ENCODE data around the gene PPP1R3E.
A peak's percentile ranks its signal among the peaks of the same experiment; 100 is the strongest.

PPP1R3E gene

DNA sequence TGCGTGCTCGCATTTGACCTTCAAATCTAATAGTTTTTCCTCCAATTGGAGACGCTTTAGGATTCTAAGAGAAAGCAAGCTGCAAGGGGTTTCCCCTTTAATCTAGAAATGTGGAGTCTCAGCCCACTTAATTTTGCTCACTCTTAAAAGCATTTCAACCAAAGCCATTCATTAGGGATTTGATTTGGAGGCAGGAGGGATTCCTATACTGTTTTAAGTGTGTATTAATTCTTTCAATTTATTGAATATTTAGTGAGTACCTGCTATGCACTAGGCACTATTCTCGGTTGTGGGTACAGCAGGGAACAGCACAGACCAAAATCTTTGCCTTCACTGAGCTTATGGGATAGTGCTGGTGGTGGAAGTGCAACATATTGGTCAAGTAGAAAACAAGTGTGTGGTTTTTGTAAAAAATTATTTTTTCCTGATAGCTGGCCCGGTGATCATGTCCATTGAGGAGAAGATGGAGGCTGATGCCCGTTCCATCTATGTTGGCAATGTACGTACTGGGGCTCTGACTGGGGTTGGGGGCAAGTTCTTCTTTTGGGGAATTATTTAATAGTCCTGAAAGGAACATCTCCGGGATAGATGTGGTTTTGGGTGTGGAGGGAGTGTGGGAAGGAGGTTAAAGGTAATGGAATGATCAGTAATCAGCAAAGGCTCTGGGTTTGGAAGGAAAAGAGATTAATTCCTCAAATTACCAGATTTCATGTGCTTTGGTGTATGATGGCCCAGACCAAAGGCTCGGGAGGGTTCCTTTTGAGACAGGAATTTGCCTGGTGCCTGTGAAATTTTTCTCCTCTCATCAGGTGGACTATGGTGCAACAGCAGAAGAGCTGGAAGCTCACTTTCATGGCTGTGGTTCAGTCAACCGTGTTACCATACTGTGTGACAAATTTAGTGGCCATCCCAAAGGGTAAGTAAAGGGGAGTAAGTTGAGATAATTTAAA, 20.2 kb upstream of the PPP1R3E start:
- DNase-seq: no peak

DNA sequence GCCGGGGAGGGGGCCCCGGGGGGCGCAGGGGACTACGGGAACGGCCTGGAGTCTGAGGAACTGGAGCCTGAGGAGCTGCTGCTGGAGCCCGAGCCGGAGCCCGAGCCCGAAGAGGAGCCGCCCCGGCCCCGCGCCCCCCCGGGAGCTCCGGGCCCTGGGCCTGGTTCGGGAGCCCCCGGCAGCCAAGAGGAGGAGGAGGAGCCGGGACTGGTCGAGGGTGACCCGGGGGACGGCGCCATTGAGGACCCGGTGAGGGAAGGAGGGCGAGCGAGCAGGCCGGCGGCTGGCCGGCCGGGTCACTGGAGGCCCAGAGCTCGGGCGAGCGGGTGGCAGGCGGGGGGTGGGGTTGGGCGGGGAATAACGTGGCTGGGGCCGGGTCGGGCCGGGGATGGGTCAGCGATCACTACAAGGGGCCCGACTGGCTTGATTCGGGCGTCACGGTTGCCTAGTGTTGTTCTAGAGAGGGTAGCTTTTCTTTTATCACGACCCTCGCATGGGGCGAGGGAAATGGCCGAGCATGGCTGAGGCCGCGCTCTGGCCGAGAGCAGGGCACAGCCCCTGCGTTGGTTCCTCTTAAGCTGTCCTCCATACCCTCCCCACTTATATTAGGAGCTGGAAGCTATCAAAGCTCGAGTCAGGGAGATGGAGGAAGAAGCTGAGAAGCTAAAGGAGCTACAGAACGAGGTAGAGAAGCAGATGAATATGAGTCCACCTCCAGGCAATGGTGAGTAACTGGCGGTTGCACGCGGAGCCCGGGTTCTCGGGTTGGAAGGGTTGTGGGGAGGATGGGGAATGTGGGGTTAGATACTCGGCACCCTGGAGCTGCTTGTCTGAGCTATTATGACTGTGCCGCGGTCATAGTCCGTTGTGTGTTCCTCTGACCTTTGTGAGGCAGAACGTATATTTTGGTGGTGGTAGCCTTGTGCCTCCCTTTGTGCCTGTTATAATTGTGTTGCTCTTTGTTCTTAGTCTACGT, 19.2 kb upstream of the PPP1R3E start:
- DNase-seq: peak; percentile 36

GRCh38 chr14:23320584-23321571, 18.2 kb upstream of the PPP1R3E start, which contains the start of gene PABPN1:
PABPN1 (plus strand) TSS chr14:23321457; CDS start chr14:23321470, 13 bp downstream.
- peak; percentile 100 for DNase-seq

DNA sequence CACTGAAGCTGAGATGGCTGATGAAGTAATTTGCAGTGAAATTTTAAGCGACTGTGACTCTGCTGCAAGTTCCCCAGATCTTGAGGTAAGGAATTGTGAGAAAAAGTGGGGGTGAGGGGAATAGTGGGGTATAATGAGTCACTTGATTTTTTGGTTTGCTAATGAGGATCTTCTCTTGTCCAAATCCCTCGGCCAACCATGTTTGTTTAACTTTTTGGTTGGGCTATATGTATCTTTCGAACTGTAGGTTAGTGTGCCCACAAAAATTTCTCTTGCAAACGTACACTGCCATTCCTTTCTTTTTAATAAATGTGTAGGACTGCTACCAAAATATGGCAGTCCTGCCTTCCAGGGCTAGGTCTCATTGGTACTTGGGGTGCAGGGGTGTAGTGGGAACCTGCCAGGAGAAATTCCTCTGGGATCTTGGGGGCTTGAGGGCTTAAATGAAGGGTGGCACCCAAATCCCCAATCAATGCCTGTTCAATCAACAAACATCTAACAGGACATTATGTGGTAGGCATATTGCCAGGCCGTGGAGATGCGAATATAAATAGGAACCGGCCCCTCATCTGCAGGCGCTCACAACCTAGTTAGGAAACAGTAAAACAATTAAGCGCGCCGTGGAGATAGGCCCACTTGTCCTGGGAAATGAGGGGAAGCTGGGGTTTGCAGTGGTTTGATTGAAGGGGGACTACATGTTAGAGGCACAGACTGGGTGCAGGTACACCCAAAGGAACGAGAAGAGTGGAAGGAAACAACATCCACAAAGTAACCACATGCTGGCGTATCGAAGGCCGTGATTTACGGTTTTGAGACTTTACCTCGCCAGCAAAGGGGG, 17.3 kb upstream of the PPP1R3E start:
- DNase-seq: no peak

DNA sequence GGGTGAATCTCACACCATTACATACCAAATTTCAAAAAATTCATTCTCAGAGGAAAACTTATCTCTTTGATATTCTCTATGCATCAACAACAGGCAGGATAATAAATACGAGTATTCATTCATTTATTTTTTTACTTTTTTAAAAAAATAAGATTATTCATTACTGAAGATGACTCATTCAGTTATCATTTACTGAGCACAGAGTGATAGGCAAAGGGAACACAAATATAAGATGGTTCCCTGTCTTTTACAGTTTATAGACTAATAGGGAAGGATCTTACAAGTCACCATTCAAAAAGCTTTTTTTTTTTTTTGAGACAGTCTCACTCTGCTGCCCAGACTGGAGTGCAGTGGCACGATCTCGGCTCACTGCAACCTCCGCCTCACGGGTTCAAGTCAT, 13.6 kb upstream of the PPP1R3E start:
- DNase-seq: no peak

DNA sequence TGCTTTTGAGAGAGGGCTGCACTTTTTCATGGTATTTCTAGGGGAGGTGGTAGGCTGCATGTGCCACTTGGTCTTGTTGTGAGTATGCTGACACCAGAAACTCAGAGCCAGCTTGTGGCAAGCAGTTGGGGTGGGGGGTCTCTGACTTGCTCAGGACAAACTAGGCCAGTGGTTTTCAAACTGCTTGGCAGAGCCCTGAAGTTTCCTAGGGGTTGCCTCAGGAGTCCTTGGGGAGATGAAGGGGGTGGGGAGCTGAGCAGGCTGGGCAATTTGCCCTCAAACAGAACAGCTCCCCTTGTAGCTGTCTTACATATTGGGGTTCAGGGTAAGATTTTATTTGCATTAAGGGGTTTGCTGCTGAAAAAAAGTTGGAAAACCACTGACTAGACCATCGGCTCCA, 7.9 kb upstream of the PPP1R3E start:
- DNase-seq: no peak

DNA sequence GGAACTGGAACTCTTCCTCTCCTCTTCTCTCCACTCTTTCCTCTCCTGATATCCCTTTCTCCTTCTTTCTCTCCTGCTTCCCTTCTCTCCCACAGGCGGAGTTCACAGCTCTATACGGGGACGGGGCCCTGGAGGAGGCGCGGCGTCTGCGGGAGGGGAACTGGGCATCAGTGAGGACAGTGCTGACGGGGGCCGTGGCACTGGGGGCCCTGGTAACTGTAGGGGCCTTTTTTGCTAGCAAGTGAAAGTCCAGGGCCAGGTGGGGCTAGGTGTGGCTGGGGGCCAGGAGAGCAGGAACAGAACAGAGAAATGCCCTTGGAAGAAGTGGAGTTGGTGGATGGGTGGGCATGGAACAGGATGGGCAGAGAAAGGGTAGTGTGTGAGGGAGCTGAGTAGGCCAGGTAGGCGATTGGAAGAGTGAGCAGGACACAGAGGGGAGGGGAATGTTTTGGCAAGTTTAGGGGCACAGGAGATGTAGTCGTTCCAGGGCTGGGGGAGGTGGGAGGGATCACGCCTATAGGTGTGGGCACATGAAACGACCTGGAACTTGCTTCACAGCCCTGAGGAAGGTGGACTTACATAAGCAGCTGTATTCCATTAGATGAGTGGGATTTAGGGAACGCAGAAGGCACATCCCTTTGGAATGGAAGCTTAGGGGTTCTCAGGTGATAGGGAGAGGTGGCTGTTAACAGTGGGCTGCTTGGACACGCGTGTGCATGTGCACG, 6.2 kb upstream of the PPP1R3E start:
- DNase-seq: no peak

GRCh38 chr14:23307687-23308644, 5.3 kb upstream of the PPP1R3E start:
- no peak for DNase-seq

GRCh38 chr14:23307146-23307530, 4.5 kb upstream of the PPP1R3E start:
- DNase-seq: no peak

- no peak for DNase-seq
Observed at GRCh38 chr14:23306412-23307145, 3.9 kb upstream of the PPP1R3E start, which contains the start of gene BCL2L2. BCL2L2 (plus strand) TSS chr14:23306833; CDS start chr14:23307768, 935 bp downstream.

GRCh38 chr14:23301969-23302289, 730 bp downstream of the PPP1R3E start:
- no peak for DNase-seq

DNA sequence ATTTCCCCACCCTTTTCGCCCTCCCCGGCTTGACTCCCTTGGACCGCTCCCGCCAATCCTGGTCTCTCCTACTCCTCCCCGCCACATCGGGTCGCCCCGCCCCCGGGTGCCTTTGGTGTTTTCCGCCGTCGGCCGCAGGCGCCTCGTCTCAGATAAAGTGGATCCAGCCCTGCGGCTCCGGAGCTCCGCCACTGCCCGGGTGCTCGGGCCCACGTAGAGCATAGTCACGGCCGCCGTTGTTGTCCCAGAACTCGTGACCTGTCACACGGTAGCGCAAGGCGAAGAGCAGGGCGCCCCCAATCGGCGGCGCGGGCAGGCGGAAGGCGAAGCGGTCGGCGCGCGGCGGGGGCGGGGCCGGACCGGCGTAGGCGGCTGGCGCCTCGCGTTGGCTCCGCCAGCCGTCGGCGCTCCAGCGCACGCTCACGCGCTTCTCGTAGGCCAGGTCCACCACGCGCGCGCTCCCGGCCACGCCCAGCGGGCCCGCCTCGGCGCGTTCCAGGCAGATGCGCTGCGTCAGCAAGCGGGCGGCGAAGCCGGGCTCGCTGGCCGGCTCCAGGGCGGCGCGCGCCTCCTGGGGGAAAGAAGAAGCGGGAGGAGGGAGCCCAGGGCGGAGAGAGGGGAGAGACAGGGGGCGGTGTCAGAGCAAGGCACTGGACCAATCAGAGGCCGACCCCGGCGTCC, 1.2 kb downstream of the PPP1R3E start:
- DNase-seq: peak; percentile 98

DNA sequence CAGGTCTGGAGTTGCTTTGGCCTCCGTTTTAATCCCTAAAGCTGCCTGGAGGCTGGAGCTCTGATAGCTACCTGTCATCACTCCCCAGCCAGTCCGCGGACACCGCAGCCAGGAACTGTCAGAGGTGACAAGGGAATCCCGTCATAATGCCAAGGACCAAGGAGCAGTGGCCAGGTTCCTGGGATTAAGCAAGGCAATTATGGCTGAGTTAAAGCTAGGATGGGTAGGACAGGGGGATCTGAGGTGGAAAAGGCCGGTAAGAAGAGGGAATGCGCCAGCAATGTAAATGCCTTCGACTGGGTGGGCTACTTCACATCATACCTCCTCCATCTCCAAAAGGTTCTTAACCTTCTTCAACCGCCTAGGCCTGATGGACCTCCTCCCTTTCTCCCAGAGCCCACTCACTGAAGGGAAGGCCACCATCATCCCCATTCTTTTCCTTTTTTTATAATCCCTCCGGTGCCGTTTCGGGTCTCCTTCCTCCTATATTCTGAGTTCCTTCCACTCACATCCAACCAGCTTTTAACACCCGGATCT, 1.9 kb downstream of the PPP1R3E start:
- no peak for DNase-seq

GRCh38 chr14:23299986-23300686, 2.5 kb downstream of the PPP1R3E start:
- DNase-seq: no peak

- DNase-seq: peak; percentile 36
Observed at GRCh38 chr14:23299211-23299957, 3.3 kb downstream of the PPP1R3E start.

DNA sequence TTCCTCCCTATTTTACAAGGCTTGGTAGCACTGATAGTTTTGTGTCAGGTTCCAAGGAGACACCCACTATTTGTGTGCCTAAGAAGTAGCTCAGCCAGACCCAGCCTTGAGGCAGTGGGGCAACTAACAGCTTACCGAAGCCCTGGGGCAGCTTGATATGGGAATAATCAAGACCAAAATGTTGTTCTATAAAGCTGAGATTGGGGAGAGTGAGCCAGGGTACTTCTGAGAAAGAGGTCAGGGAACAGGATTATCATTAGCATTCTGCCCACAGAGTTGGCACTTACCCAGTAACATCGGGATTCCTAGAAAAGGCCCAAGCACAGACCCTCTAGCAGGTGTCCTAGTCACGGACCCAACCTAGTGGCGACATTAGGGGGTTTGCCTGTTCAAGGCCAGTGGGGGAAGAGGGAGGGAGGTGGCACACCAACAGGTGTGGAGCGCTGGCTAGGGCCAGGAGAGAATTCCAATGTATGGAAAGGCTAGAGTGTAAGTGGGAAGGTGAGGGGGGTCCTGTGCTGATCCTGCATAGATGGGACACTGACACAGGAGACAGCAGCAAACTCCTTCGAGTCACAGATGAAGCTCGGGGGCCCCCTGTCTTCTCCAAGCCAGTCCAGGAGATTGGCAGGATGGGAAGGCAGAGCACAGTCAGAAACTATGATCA, 4.9 kb downstream of the PPP1R3E start:
- no peak for DNase-seq
